GM12891 (cell line): ENCODE measurements around the gene FGF14.

Source experiments
- DNase-seq: peaks from one replicate; pipeline ENCODE4 v3.0.0; 2011; ENCODE audit warnings: low spot score; ENCODE audit not compliant: insufficient read length
- FAIRE-seq: peaks from 2 replicates; lab custom pipeline; 2011; peaks lifted over from hg19 to GRCh38; lab: Jason Lieb, UNC
- PAX5 ChIP-seq: IDR thresholded peaks from 2 replicates; pipeline ENCODE4 v1.6.1; 2011; ENCODE audit warnings: low read length, moderate library complexity, mild to moderate bottlenecking; ENCODE audit not compliant: insufficient read depth, severe bottlenecking
- POLR2A ChIP-seq: IDR thresholded peaks from 2 replicates; pipeline ENCODE4 v1.6.1; 2011; ENCODE audit warnings: low read depth, low read length, control low read depth
- POLR2AphosphoS5 ChIP-seq: IDR thresholded peaks from 2 replicates; pipeline ENCODE4 v1.6.1; 2011; ENCODE audit warnings: low read depth, low read length, control low read depth
- POU2F2 ChIP-seq: IDR thresholded peaks from 2 replicates; pipeline ENCODE4 v1.6.1; 2011; ENCODE audit warnings: low read depth, mild to moderate bottlenecking, control low read depth, low read length, moderate library complexity
- SPI1 ChIP-seq: IDR thresholded peaks from 2 replicates; pipeline ENCODE4 v1.6.1; 2011; ENCODE audit warnings: low read depth, low read length, control low read depth
- TAF1 ChIP-seq: IDR thresholded peaks from 2 replicates; pipeline ENCODE4 v1.6.1; 2011; ENCODE audit warnings: low read depth, low read length, control low read depth

FGF14 gene

GRCh38 chr13:102195566-102196462 lies 206.0 kb downstream of the FGF14 start:
- no peak for TF ChIP-seq POLR2A
- no peak for TF ChIP-seq SPI1
- no peak for TF ChIP-seq POU2F2
- TF ChIP-seq POLR2AphosphoS5: no peak
- TF ChIP-seq PAX5: no peak
- TF ChIP-seq TAF1: no peak
- FAIRE-seq: no peak
- no peak for DNase-seq

GRCh38 chr13:102192858-102193257 lies 209.0 kb downstream of the FGF14 start:
- TF ChIP-seq PAX5 (no peak), TAF1 (no peak), POLR2A (no peak), POLR2AphosphoS5 (no peak), POU2F2 (no peak), SPI1 (no peak)
- FAIRE-seq (no peak), DNase-seq (no peak)

GRCh38 chr13:102191951-102192502 lies 209.8 kb downstream of the FGF14 start:
- DNase-seq (no peak), FAIRE-seq (no peak)
- no peak for TF ChIP-seq SPI1
- no peak for TF ChIP-seq POLR2A
- TF ChIP-seq TAF1: no peak
- no peak for TF ChIP-seq POU2F2

- TF ChIP-seq POU2F2 (no peak), SPI1 (no peak), TAF1 (no peak), POLR2AphosphoS5 (no peak), PAX5 (no peak), POLR2A (no peak)
- no peak for DNase-seq
- no peak for FAIRE-seq
Measured at GRCh38 chr13:102190930-102191329, 210.9 kb downstream of the FGF14 start.

- no peak for TF ChIP-seq TAF1
- no peak for DNase-seq
- FAIRE-seq: no peak
Measured at GRCh38 chr13:102187313-102187712, 214.5 kb downstream of the FGF14 start.

- no peak for DNase-seq
- no peak for TF ChIP-seq TAF1
- no peak for TF ChIP-seq SPI1
- TF ChIP-seq PAX5: no peak
- no peak for TF ChIP-seq POU2F2
- TF ChIP-seq POLR2AphosphoS5: no peak
- no peak for TF ChIP-seq POLR2A
- no peak for FAIRE-seq
Measured at GRCh38 chr13:102185375-102185984, 216.4 kb downstream of the FGF14 start.

- FAIRE-seq: no peak
Measured at GRCh38 chr13:102183509-102184182, 218.2 kb downstream of the FGF14 start.

GRCh38 chr13:102182170-102182569 lies 219.7 kb downstream of the FGF14 start:
- DNase-seq (no peak), FAIRE-seq (no peak)
- TF ChIP-seq POLR2AphosphoS5: no peak
- no peak for TF ChIP-seq SPI1
- no peak for TF ChIP-seq TAF1
- TF ChIP-seq POU2F2: no peak
- no peak for TF ChIP-seq POLR2A
- no peak for TF ChIP-seq PAX5

More at GRCh38 chr13:102183509-102184182, 218.2 kb downstream of the FGF14 start:
- TF ChIP-seq TAF1 (no peak), SPI1 (no peak), POU2F2 (no peak), POLR2A (no peak), PAX5 (no peak), POLR2AphosphoS5 (no peak)
- DNase-seq: no peak

GRCh38 chr13:102177431-102177830 lies 224.4 kb downstream of the FGF14 start:
- DNase-seq (no peak), FAIRE-seq (no peak)
- TF ChIP-seq POLR2A (no peak), PAX5 (no peak), POLR2AphosphoS5 (no peak), POU2F2 (no peak), SPI1 (no peak), TAF1 (no peak)
